ENCODE results near the gene LCE2B.
"Not testable (repeated sequence)": the region's sequence is repeated elsewhere in the genome, so short reads cannot be mapped to it uniquely, and the experiment has no call there.

The LCE2B gene

GRCh38 chr1:152685823-152686222, at the start of gene LCE2B:
TSS of gene LCE2B (plus strand) at chr1:152686123. CDS start at chr1:152686844, 721 bp downstream.
- not testable (repeated sequence) for DNase-seq

- no peak for DNase-seq
Observed at GRCh38 chr1:152640351-152640750, 45.6 kb upstream of the LCE2B start.

GRCh38 chr1:152643945-152644344, 42.0 kb upstream of the LCE2B start:
- DNase-seq = no peak

GRCh38 chr1:152645146-152645545, 40.8 kb upstream of the LCE2B start:
- no peak for DNase-seq

GRCh38 chr1:152646656-152647055, 39.3 kb upstream of the LCE2B start:
- DNase-seq = no peak

GRCh38 chr1:152654110-152654509, 31.8 kb upstream of the LCE2B start:
- peak; percentile 17 to 46 for DNase-seq

- no peak for DNase-seq
Observed at GRCh38 chr1:152656459-152656858, 29.5 kb upstream of the LCE2B start.

GRCh38 chr1:152657677-152658076, 28.2 kb upstream of the LCE2B start:
- no peak for DNase-seq

- DNase-seq = no peak
Observed at GRCh38 chr1:152658649-152659048, 27.3 kb upstream of the LCE2B start.

GRCh38 chr1:152663098-152663497, 22.8 kb upstream of the LCE2B start, which contains the start of gene LCE2D:
TSS of gene LCE2D (plus strand) at chr1:152663380. CDS start at chr1:152664106, 726 bp downstream.
- DNase-seq = no peak

GRCh38 chr1:152666171-152666570, 19.8 kb upstream of the LCE2B start:
- DNase-seq = not testable (repeated sequence)

GRCh38 chr1:152667648-152668047, 18.3 kb upstream of the LCE2B start:
- DNase-seq = no peak

GRCh38 chr1:152673016-152673415, 12.9 kb upstream of the LCE2B start:
- no peak for DNase-seq

- DNase-seq = not testable (repeated sequence)
Observed at GRCh38 chr1:152674983-152675382, 10.9 kb upstream of the LCE2B start, which contains the start of gene LCE2C. TSS of gene LCE2C (plus strand) at chr1:152675279. CDS start at chr1:152676016, 737 bp downstream.

- no peak for DNase-seq
Observed at GRCh38 chr1:152679459-152679858, 6.5 kb upstream of the LCE2B start.

- no peak for DNase-seq
Observed at GRCh38 chr1:152681616-152682015, 4.3 kb upstream of the LCE2B start.

- no peak for DNase-seq
Observed at GRCh38 chr1:152683846-152684245, 2.1 kb upstream of the LCE2B start.

- no peak for DNase-seq
Observed at GRCh38 chr1:152697701-152698600, 12.0 kb downstream of the LCE2B start, which contains the start of gene LCE2A. TSS of gene LCE2A (plus strand) at chr1:152698345. CDS start at chr1:152698902, 557 bp downstream.

- no peak for DNase-seq
Observed at GRCh38 chr1:152699746-152700145, 13.8 kb downstream of the LCE2B start.

- DNase-seq = no peak
Observed at GRCh38 chr1:152707860-152708259, 21.9 kb downstream of the LCE2B start, which contains the start of gene LCE4A. TSS of gene LCE4A (plus strand) at chr1:152708160. CDS start at chr1:152709076, 916 bp downstream.

- DNase-seq = no peak
Observed at GRCh38 chr1:152718238-152718637, 32.3 kb downstream of the LCE2B start.

- DNase-seq = no peak
Observed at GRCh38 chr1:152725261-152725660, 39.3 kb downstream of the LCE2B start.

- DNase-seq = no peak
Observed at GRCh38 chr1:152728986-152729385, 43.1 kb downstream of the LCE2B start.

GRCh38 chr1:152735648-152736047, 49.7 kb downstream of the LCE2B start:
- DNase-seq = no peak

All from CD4-positive, alpha-beta T cell treated with Interleukin-1 beta for 1 hour (primary cell).